ENCODE measurements around the gene SLC2A9. TPM values are rescaled to one million over a fixed set of nuclear protein-coding genes. Genes with fewer than 3 reads are reported as not detected.
"Not testable (repeated sequence)": the region's sequence is repeated elsewhere in the genome, so short reads cannot be mapped to it uniquely, and the experiment has no call there.

SLC2A9 gene
- total and polyA plus RNA-seq, 2 of the 4 experiments (the other 2 are of a cell fraction) = 0.72 to 2.1 TPM

DNA sequence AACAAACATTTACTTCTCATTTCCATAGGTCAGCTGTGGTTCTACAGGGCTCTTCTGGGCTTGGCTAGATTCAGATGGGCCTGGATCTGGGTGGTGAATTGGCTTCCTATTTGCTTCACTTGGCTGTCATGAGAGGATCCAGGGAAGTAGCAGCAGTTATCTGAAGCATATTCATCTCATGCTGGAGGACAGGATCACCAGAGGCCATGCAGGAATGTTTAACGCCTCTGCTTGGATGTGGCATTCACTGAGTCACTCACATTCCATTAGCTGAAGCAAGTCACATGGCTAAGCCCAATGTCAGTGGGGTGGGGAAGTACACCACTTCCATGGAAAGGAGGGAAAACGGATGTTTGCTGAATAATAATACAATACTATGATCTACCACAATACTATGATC is 224.7 kb downstream of the SLC2A9 start:
- BruUV-seq (replicated peaks); DNase-seq: not testable (repeated sequence)
- WGBS, 2 experiments (ENCODE audit: extremely low coverage in 2 of 2, insufficient read length in 1 of 2) = no CpG with 5 or more reads among the region's 2 CpGs

More for the DNA sequence above, 224.7 kb downstream of the SLC2A9 start:
- H3K4me2 ChIP-seq (ENCODE audit: low read depth, low read length); H3K9ac ChIP-seq (ENCODE audit: low read depth, low read length); H3K18ac ChIP-seq (ENCODE audit: low read depth, low read length); H2AK9ac ChIP-seq (replicated peaks; ENCODE audit: low read depth, low read length, poor library complexity); CTCF ChIA-PET; H3K27me3 ChIP-seq (ENCODE audit: control insufficient read depth, insufficient read depth, low read length); H3K23ac ChIP-seq (ENCODE audit: low read depth, low read length); POLR2A ChIA-PET (ENCODE audit: unreplicated experiment); H3K56ac ChIP-seq (ENCODE audit: extremely low read depth, insufficient read depth, low read length); H2AFZ ChIP-seq (replicated peaks; ENCODE audit: low read length, poor library complexity); H3K14ac ChIP-seq (replicated peaks; ENCODE audit: low read depth, low read length); H3K9me3 ChIP-seq (ENCODE audit: control insufficient read depth, insufficient read depth, low read length); H3K27ac ChIP-seq (ENCODE audit: insufficient read depth, low read length); H3K9me1 ChIP-seq (ENCODE audit: insufficient read depth, low read length); H2BK120ac ChIP-seq (ENCODE audit: low read depth, low read length); H3K79me1 ChIP-seq (ENCODE audit: low read depth in 1 of 2, low read length in 2 of 2); H3K4me1 ChIP-seq (ENCODE audit: control insufficient read depth, insufficient read depth, low read length); intact Hi-C loops (cut with micrococcal nuclease); H4K20me1 ChIP-seq (ENCODE audit: insufficient read depth, low read length); H4K91ac ChIP-seq (ENCODE audit: insufficient read depth, low read depth, low read length); H3K4ac ChIP-seq (ENCODE audit: low read depth, low read length); H2BK5ac ChIP-seq (ENCODE audit: low read depth, low read length, poor library complexity, severe bottlenecking); H2BK15ac ChIP-seq (ENCODE audit: low read depth, low read length); H2BK20ac ChIP-seq (ENCODE audit: low read depth, low read length); H4K8ac ChIP-seq (ENCODE audit: low read depth in 2 of 2, low read length in 2 of 2); H3K36me3 ChIP-seq (ENCODE audit: control insufficient read depth, insufficient read depth, low read length); H2AK5ac ChIP-seq (ENCODE audit: low read depth, low read length); ATAC-seq (ENCODE audit: low read depth); H4K5ac ChIP-seq (ENCODE audit: low read depth, low read length); in situ Hi-C loops (cut with MboI; ENCODE audit: low sequenced_read_pairs); dilution Hi-C loops (cut with HindIII; ENCODE audit: low sequenced_read_pairs, unreplicated experiment); H3K4me3 ChIP-seq (ENCODE audit: insufficient read depth, low read depth, low read length): not testable (repeated sequence)
